ENCODE measurements around the gene NRXN3.

NRXN3 gene

DNA sequence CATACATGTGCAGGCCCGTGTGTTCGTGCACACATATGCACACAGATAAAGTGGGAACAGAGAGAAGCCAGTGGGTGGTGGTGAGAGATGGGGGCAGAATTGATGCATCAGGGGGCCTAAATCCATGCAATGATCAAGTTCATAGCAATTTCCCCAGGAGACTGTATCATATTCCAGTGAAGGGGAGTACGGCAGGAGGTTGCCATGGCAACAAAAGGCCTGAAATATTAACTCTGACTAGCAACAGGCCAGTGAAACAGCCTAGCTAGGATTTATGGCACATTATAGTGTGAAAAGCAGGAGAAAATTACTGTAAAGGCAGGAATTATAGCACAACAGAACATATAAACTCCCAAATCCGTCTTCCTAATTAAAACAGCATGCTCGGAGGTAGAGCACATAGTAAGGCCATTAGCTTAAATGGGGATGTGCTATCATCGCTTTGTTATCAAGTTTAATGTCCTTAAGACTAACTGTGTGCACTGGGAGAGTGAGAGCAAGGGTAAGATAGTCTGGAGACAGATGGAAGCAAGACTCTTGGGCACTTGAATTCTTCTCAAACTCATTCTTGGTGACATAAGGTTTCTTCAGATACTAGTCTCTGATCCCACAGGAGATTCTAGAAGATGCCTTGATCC lies 1234.8 kb downstream of the NRXN3 start:
- no peak for DNase-seq

DNA sequence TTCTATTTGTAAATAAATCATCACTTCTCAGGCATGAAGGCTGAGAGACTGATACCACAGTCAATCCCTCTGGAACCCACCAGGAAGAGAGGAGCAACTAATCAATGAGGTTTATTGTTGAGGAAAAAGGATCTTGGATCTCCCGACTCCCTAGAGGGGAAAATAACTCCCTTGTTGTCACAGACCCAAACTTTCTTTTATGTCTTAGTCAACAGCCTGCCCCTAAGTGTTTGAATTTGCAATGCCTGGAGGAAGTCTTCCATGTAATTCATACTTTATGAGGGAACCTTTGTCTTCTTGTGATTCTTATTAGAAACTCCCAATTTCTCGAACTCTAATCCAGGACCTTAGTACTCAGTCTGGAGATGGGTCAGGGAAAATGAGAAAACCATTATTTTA lies 1235.3 kb downstream of the NRXN3 start:
- no peak for DNase-seq

- no peak for DNase-seq
Observed at GRCh38 chr14:79407572-79407971, 1237.4 kb downstream of the NRXN3 start.

DNA sequence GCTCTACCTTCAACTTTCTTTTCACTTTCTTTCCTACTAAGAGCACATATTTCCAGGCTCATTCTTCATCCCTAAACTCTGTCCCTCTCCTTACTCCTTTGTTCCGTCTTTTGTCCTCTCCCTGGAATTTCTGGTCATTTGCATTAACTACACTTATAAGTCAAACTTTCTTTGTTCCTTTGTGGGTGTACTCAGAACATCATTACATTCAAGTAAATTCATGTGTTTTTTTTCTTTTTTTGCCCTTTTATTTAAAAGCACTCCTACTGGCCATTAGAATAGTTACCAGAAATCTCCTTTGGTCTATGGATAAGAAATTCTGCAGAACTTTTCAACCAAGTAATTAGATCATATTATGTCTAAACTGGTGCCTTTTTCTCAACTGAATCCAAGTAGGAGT lies 1238.5 kb downstream of the NRXN3 start:
- no peak for DNase-seq

DNA sequence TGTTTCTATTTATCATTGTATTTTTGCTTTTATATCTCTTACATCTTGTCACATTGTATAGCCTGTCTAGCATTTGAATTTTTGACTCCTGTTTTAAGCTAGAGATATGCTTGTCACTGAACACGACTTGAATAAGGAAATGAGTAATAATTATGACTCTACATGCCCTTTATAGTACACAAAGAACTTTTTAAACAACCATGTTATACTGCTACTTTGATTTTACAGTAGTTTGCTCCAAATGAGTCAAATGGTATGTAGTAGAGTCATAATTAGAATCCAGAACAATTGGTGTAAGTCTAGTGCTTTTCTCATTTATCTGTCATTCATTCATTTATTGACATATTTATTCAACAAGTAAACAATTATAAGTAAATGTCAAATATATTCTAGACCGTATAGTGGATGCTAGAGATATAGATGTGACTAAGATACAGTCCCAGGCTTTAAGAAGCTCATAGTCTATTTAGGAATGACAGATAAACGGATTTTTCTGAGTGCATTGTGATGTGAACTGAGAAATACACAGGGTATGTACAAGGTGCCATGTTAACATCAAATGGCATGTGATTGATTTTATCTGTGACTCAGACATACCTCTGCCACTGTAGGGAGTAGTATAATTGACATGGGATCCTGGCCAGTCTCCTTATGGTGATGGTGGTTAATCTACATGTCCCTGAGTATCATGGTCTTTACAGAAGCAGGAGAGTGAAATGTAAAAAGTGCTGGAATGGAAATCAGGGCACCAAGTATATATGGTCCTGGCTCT lies 1241.4 kb downstream of the NRXN3 start:
- DNase-seq: no peak

DNA sequence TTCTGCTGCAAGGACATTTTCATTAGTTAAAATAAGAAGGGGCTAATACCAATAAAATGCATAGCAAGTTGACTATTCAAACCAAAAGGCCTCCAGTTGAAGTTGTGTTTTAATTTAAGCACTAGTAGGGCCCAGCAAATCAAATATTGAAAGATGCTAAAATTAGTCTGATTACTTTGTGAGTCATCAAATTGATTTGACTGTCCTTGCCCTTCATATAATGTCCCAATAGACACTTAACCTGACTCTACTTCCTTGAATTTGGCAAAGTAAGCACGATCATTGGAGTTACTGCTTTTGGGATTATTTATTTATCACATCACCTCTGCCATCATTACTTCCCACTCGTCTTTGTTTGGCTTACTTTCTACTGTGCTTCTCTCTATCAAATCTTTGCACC lies 1242.6 kb downstream of the NRXN3 start:
- no peak for DNase-seq

- DNase-seq: no peak
Observed at GRCh38 chr14:79413734-79414428, 1243.7 kb downstream of the NRXN3 start.

DNA sequence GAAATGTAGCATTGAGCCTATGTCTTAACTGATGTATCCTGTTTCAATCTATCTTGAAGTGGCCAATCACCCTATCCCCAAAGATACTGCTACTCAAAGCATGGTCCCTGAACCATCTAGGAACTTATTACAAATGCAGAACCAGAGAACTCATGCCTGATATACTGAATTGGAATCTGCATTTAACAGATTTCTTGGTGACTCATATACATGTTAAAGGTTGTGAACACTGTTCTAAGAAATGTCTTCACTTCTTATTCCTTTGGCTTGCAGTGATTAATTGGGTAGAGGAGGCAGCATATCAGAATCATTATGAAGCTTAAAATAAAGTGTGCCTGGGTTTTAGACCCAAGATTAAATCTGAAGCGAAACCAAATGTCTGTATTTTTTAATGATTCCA lies 1245.6 kb downstream of the NRXN3 start:
- DNase-seq: no peak

GRCh38 chr14:79417961-79418360 lies 1247.8 kb downstream of the NRXN3 start:
- DNase-seq: no peak

DNA sequence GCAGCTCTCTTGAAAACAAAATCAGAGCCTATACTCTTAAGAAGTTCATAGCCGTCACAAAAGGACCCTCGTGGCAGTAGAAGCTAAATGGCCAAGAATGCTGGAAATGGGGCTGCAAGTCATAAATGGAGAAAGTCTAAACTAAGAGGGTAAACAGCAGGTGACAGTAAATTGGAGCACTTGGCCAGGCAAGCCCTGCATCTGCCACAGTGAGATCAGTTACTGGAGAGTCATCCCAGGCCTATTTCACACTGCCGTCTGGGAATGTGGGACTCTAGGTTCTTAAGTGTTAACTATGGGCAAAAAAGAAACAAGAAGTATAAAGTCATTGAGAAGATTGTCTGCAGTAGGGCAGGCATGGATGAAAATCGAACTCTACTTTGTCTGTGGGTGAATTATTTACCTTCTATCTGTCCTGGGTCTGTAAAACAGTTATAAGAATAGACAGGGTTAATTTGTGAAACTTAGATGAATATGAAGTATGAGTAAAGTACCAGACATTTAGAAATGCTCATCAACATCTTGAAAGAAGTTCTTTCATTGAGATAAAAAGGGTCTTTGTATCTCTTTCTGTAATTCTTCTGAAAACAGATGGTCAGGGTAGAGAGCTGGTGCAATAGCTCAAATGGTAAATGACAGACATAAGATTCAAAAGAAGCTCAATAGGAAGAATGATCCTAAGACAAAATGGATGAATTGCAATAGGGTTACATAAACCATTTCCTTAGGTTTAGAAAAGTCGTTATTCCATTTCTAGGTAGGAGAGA lies 1248.7 kb downstream of the NRXN3 start:
- DNase-seq: no peak

GRCh38 chr14:79419571-79420327 lies 1249.6 kb downstream of the NRXN3 start:
- no peak for DNase-seq

DNA sequence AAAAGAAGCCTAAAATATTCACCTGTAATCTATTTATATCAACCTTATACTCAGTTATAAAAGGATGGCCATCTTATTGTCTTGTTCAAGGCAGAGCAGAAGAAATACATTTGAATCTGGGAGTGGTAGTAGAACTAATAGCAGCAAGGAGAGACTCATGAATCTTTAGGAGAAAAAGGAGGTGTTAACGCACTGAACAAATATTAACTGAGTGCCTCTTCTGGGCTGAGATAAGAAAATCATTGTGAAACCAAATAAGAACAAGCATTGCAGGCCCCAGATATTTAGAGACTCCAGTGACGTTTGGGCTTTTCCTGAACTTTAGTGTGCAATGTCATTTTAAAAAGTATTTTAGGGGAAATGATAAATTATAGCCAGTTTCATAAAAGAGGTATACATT lies 1250.6 kb downstream of the NRXN3 start:
- DNase-seq: no peak

DNA sequence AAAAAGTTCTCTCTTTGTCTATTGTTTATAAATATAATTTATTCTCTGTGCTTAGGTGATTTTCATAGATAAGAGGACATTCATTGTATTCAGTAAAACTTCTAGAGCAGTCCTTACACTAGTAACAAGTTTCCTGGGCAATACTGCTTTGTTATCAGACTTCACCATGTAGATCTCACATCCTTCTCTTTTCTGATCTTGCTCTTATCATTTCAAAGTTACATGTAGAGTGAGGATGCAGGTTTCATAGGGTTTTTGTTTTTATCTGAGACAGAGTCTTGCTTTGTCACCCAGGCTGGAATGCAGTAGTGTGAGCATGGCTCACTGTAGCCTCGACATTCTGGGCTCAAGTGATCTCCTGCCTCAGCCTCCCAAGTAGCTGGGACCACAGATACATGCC lies 1251.6 kb downstream of the NRXN3 start:
- no peak for DNase-seq

- no peak for DNase-seq
Observed at GRCh38 chr14:79424462-79424861, 1254.3 kb downstream of the NRXN3 start.

GRCh38 chr14:79426103-79426755 lies 1256.1 kb downstream of the NRXN3 start:
- DNase-seq: no peak

DNA sequence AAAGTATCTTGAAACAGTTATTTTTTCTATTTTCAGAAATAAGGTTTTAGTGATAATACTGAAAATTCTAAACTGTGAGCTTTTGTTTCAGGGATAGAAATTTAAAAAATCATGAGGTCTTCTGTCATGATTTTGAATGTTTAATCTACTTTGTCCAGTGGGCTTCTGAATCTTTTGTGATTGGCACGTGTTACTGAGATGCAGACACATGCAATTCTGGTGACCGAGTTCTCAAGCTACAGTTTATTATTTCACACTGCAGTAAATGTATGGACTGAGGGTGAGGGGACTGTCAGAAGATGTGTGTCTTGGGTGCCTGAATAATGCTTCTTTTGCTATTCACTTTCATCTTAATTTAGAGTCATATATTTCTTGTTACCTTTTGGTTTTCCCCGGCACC lies 1262.5 kb downstream of the NRXN3 start:
- DNase-seq: no peak

- no peak for DNase-seq
Observed at GRCh38 chr14:79436335-79436734, 1266.2 kb downstream of the NRXN3 start.

DNA sequence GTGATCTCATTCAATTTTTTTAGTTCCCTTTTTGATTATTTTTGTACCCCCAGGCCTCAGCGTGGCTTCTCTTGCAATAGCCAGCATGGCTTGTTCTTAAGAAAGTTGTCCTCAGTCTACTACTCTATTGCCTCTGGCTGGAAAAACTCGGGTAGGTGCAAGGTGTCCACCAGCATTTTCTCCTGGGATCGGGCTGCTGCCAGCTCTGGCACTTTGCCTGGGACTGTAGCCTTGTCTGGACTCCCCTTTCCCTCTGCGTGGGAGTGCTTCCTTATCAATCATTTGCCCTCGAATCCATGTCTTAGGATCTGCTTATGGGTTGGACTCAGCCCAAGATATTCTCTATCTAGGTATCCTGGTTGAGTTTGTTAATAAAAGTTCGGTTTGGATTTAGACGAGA lies 1267.8 kb downstream of the NRXN3 start:
- no peak for DNase-seq

- no peak for DNase-seq
Observed at GRCh38 chr14:79438696-79439342, 1268.6 kb downstream of the NRXN3 start.

DNA sequence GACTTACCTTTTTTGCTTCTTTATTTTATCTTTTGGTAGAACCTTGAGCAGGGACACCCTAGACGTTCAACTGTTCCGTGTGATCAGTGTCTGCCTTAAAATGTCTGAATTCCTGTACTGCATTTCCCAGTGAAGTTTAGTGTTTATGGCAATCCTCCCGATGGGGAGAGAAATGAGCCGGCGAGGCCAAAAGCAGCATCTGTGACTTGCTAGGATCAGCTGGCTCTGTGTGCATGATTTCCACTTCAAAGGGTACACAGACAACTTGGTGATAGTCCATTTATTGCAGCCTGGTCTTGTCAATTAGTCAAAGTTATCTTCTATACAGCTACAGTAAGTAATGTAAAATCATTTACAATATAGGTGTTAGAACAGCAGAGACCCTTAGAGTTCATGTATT lies 1272.6 kb downstream of the NRXN3 start:
- no peak for DNase-seq

GRCh38 chr14:79443602-79444001 lies 1273.4 kb downstream of the NRXN3 start:
- no peak for DNase-seq

DNA sequence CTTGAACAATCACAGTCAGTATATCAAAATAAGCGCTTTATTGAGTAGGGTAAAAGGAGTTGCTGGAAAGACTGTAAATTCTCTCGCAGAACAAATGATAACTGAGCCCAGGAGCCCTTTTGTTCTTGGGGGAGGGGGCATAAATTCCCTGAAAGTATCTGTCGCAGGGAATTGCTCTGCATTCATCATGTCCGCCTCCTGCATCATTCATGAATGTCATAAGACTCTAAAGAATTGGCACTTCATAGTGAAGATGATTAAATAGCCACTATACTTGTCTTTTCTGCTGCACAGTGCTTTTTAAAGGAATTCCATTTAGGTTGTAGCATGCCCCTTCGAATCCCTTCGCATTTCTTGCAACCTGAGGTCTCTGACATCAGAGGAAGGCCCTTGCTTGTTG lies 1278.8 kb downstream of the NRXN3 start:
- no peak for DNase-seq

Data from stimulated activated CD4-positive, alpha-beta T cell treated with anti-CD3 and anti-CD28 coated beads, Interleukin-4, amount 100 ng/mL, for 24 hours (primary cell).